Panc1 (cell line): ENCODE measurements around the gene EYS. TPM values are rescaled to one million over a fixed set of nuclear protein-coding genes. Genes with fewer than 3 reads are reported as not detected.

Experiments used
- ATAC-seq: fragments of 200-7000 bp; cut with Tn5 transposase; 2 replicates; pipeline ENCODE4 v1.9.1; 2020; ENCODE audit warnings: mild to moderate bottlenecking, moderate library complexity
- BruUV-seq: library from RNA; stranded (reverse); fragments of 400-500 nt; replicated peaks from 2 replicates; lab custom pipeline; 2021; lab: Mats Ljungman, UMichigan
- CTCF ChIA-PET: fragments of 300-600 bp; sonication (Branson Sonifier 250); formaldehyde crosslinking; loops from one replicate; lab custom pipeline; 2022; ENCODE audit warnings: antibody characterized with exemption; lab: Charles Lee
- POLR2A ChIA-PET: fragments of 300-600 bp; sonication (Branson Sonifier 250); formaldehyde crosslinking; loops from one replicate; lab custom pipeline; 2022; ENCODE audit warnings: antibody characterized with exemption; lab: Charles Lee
- DNase-seq: peaks from one replicate; pipeline ENCODE4 v3.0.0-alpha.2; 2010; ENCODE audit warnings: low read depth, low spot score
- H3K27ac ChIP-seq: 2 replicates; pipeline ENCODE4 v1.5.1; 2011; ENCODE audit warnings: mild to moderate bottlenecking, low read length, inconsistent platforms
- H3K27me3 ChIP-seq: fragments of 200-500 bp; sonication (Bioruptor generic); 2 replicates; pipeline ENCODE4 v1.6.0; 2014; ENCODE audit warnings: low read length, inconsistent platforms; ENCODE audit not compliant: control insufficient read depth, insufficient read depth
- H3K36me3 ChIP-seq: fragments of 200-500 bp; sonication (Bioruptor generic); 2 replicates; pipeline ENCODE4 v1.5.1; 2014; ENCODE audit warnings: inconsistent platforms, mild to moderate bottlenecking, low read length, moderate library complexity; ENCODE audit not compliant: control insufficient read depth, insufficient read depth
- H3K4me1 ChIP-seq: 2 replicates; pipeline ENCODE4 v1.5.1; 2011; ENCODE audit warnings: inconsistent platforms, mild to moderate bottlenecking, low read length, moderate library complexity; ENCODE audit not compliant: control insufficient read depth, insufficient read depth
- H3K4me3 ChIP-seq, 2 experiments: 2 replicates each; pipeline ENCODE4 v1.5.1; 2011 to 2012; ENCODE audit warnings: low read depth in 2 of 2, low read length in 2 of 2, mild to moderate bottlenecking in 2 of 2, inconsistent platforms in 1 of 2, moderate library complexity in 1 of 2
- H3K9me3 ChIP-seq: fragments of 200-500 bp; sonication (Bioruptor generic); 2 replicates; pipeline ENCODE4 v1.5.1; 2014; ENCODE audit warnings: low read depth, mild to moderate bottlenecking, inconsistent platforms, low read length, moderate library complexity; ENCODE audit not compliant: control insufficient read depth, insufficient read depth
- POLR2AphosphoS5 ChIP-seq: IDR thresholded peaks from 2 replicates; pipeline ENCODE4 v1.6.1; 2012; ENCODE audit warnings: mild to moderate bottlenecking, low read depth, low read length, moderate library complexity
- SIN3A ChIP-seq: IDR thresholded peaks from 2 replicates; pipeline ENCODE4 v1.6.1; 2012; ENCODE audit warnings: low read depth, mild to moderate bottlenecking, low read length, moderate library complexity, borderline replicate concordance; ENCODE audit not compliant: insufficient read depth
- TCF7L2 ChIP-seq: IDR thresholded peaks from 2 replicates; pipeline ENCODE4 v1.6.1; 2011; ENCODE audit warnings: mild to moderate bottlenecking, low read depth, low read length, inconsistent platforms
- in situ Hi-C: cut with HindIII; loops from 2 replicates; pipeline ENCODE4 v1.10.0; 2016; ENCODE audit warnings: low sequenced_read_pairs, low pct_unique_long_range_greater_than_20kb
- intact Hi-C: fragments of 100-400 bp; cut with micrococcal nuclease; formaldehyde crosslinking; loops from one replicate; pipeline ENCODE4 v1.10.0; 2022; ENCODE audit not compliant: unreplicated experiment
- total RNA-seq: library from RNA; stranded (reverse); gene quantifications from one replicate; pipeline ENCODE4 v1.2.1, GENCODE V29; 2021; ENCODE audit not compliant: unreplicated experiment
- TF ChIP-seq, protein P1 (sequence below), 2 experiments: IDR thresholded peaks; 2 replicates each; pipeline ENCODE4 v1.6.1; 2011 to 2012; ENCODE audit warnings: low read depth in 2 of 2, control low read depth in 1 of 2, low read length in 1 of 2, mild to moderate bottlenecking in 1 of 2, moderate library complexity in 1 of 2; ENCODE audit not compliant: insufficient read depth in 1 of 2
- TF ChIP-seq, protein P2 (sequence below): fragments of 450-650 bp; IDR thresholded peaks from 2 replicates; pipeline ENCODE4 v1.5.1; 2017; ENCODE audit warnings: mild to moderate bottlenecking

EYS gene
- total RNA-seq, 1 experiment from 2014 or later = not detected

DNA sequence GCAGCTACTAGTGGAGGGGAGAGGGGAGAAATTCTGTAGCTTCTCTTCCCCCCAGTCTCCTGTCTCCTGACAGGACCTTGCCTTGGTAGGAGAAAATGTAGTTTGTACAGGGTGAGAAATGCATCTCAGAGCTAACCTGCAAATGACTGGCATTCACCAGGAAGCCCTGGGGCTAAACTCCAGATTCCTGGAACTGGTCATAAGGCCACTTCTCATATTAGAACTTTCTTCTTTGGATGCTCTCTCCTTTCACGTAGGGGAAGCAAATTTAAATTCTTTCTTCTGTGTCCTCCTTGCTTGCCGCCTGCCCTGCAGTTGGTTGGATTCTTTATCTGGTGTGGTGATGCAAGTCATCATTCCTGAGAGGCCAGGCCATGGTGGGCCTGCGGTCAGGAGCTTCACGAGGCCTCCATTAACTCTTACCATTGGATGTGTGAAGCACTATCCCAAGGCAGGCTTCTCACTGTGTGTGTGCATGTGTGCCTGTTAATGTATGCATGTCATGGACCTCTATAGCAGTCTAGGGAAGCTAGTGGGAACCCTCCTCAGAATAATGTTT lies 1889.5 kb downstream of the EYS start:
- no peaks in the 10 kb centered on the region for H3K36me3 ChIP-seq
- no peak for DNase-seq
- no peak for TF ChIP-seq POLR2AphosphoS5
- TF ChIP-seq, protein P1, sequence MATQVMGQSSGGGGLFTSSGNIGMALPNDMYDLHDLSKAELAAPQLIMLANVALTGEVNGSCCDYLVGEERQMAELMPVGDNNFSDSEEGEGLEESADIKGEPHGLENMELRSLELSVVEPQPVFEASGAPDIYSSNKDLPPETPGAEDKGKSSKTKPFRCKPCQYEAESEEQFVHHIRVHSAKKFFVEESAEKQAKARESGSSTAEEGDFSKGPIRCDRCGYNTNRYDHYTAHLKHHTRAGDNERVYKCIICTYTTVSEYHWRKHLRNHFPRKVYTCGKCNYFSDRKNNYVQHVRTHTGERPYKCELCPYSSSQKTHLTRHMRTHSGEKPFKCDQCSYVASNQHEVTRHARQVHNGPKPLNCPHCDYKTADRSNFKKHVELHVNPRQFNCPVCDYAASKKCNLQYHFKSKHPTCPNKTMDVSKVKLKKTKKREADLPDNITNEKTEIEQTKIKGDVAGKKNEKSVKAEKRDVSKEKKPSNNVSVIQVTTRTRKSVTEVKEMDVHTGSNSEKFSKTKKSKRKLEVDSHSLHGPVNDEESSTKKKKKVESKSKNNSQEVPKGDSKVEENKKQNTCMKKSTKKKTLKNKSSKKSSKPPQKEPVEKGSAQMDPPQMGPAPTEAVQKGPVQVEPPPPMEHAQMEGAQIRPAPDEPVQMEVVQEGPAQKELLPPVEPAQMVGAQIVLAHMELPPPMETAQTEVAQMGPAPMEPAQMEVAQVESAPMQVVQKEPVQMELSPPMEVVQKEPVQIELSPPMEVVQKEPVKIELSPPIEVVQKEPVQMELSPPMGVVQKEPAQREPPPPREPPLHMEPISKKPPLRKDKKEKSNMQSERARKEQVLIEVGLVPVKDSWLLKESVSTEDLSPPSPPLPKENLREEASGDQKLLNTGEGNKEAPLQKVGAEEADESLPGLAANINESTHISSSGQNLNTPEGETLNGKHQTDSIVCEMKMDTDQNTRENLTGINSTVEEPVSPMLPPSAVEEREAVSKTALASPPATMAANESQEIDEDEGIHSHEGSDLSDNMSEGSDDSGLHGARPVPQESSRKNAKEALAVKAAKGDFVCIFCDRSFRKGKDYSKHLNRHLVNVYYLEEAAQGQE (IDR thresholded peaks at IDR 0.05; ENCODE audit: insufficient read depth in 1 of 2, low read depth in 2 of 2, low read length in 1 of 2) = no peak
- TF ChIP-seq SIN3A = no peak
- no peak for TF ChIP-seq TCF7L2
- TF ChIP-seq, protein P2, sequence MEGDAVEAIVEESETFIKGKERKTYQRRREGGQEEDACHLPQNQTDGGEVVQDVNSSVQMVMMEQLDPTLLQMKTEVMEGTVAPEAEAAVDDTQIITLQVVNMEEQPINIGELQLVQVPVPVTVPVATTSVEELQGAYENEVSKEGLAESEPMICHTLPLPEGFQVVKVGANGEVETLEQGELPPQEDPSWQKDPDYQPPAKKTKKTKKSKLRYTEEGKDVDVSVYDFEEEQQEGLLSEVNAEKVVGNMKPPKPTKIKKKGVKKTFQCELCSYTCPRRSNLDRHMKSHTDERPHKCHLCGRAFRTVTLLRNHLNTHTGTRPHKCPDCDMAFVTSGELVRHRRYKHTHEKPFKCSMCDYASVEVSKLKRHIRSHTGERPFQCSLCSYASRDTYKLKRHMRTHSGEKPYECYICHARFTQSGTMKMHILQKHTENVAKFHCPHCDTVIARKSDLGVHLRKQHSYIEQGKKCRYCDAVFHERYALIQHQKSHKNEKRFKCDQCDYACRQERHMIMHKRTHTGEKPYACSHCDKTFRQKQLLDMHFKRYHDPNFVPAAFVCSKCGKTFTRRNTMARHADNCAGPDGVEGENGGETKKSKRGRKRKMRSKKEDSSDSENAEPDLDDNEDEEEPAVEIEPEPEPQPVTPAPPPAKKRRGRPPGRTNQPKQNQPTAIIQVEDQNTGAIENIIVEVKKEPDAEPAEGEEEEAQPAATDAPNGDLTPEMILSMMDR = no peak
- intact Hi-C loops (loop anchor here (1.0 kb wide), 1 partner anchor 17 kb away; no protein-coding TSS in a partner anchor), in situ Hi-C loops (no loop called here)
- ChIA-PET CTCF (no interaction called here), POLR2A (no interaction called here)
- ATAC-seq = no peak
- BruUV-seq = no TSS peak
- H3K4me1 ChIP-seq = no peaks in the 10 kb centered on the region
- H3K4me3 ChIP-seq = no peak overlapping the region
- H3K27ac ChIP-seq = no peak overlapping the region
- no peaks in the 10 kb centered on the region for H3K9me3 ChIP-seq
- H3K27me3 ChIP-seq = no peaks in the 10 kb centered on the region; the same call in 1 of the 2 replicates

DNA sequence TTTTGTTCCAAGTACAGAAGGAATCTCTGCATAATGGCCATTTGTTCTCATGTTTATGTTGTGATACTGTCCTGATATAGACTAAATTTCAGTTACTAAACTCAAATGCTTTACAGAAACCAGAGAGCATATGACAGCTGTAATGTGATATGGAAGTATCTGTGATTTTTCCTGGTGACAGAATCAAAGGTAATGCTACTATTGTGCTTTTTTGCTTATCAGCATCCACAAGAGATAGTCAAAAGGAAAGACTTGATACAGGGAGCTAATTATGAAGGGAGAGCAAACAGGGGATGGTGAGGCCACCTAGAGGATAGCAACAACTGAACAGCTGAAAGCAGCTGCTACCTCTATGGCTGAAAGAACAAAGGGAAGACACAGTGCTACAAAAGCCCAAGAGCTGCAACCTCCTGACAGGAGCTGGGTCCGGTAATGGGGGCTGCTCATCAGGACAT lies 1890.0 kb downstream of the EYS start:
- H3K9me3 ChIP-seq = no peaks in the 10 kb centered on the region
- H3K36me3 ChIP-seq = no peaks in the 10 kb centered on the region
- no peak overlapping the region for H3K27ac ChIP-seq
- CTCF ChIA-PET = interaction anchor here (0.6 kb wide), 1 partner anchor 14 kb away, joined by 4 read pairs; no protein-coding TSS in a partner anchor
- H3K27me3 ChIP-seq = no peaks in the 10 kb centered on the region
- peak; percentile 63; the same call in 1 of the 2 replicates for ATAC-seq
- in situ Hi-C loops (no loop called here), intact Hi-C loops (loop anchor here (1.0 kb wide), 1 partner anchor 17 kb away; no protein-coding TSS in a partner anchor)
- TF ChIP-seq, protein P2 = peak; percentile 20; the same call in 1 of the 2 replicates
- TF ChIP-seq SIN3A = no peak
- H3K4me1 ChIP-seq = no peaks in the 10 kb centered on the region
- no peak overlapping the region for H3K4me3 ChIP-seq
- no peak for DNase-seq
- POLR2A ChIA-PET = no interaction called here
- no TSS peak for BruUV-seq
